Measurements from ENCODE around the gene FERMT2. TPM values are rescaled to one million over a fixed set of nuclear protein-coding genes. Genes with fewer than 3 reads are reported as not detected.

Gene FERMT2
- total and polyA plus RNA-seq, 2 donors (not counting 1 experiment from before 2014, with no cell fraction given) = 0.05 TPM; not detected in 1

- ATAC-seq (ENCODE audit: low read depth) (no peak), DNase-seq (no peak)
- intact Hi-C loops (cut with micrococcal nuclease) = no loop called here
- Histone ChIP-seq H3K4me1 (ENCODE audit: control insufficient read depth in 2 of 2, insufficient read depth in 2 of 2, low read length in 2 of 2) (no peaks in the 10 kb centered on the region), H3K27ac (ENCODE audit: low read length in 2 of 2) (no peak overlapping the region), H3K4me2 (replicated peaks; ENCODE audit: low read depth, low read length, poor library complexity, severe bottlenecking) (no peak overlapping the region), H3K36me3 (replicated peaks in 1 of 2; ENCODE audit: control extremely low read depth in 1 of 2, control insufficient read depth in 1 of 2, extremely low read depth in 1 of 2, insufficient read depth in 2 of 2, low read length in 1 of 2) (no peaks in the 10 kb centered on the region), H3K9ac (ENCODE audit: low read length) (no peak overlapping the region), H4K20me1 (ENCODE audit: control insufficient read depth, insufficient read depth, low read length, poor library complexity, severe bottlenecking) (no peaks in the 10 kb centered on the region), H3K4me3 (ENCODE audit: control extremely low read depth in 1 of 5, extremely low read depth in 1 of 5, insufficient read depth in 1 of 5, low read depth in 2 of 5, low read length in 4 of 5) (no peak overlapping the region), H3K79me2 (ENCODE audit: control insufficient read depth, insufficient read depth, low read length) (no peaks in the 10 kb centered on the region), H3K27me3 (replicated peaks in 1 of 4; ENCODE audit: control extremely low read depth in 1 of 4, control insufficient read depth in 3 of 4, insufficient read depth in 4 of 4, low read length in 3 of 4) (no peaks in the 10 kb centered on the region), H2AFZ (ENCODE audit: insufficient read depth, low read depth, low read length, poor library complexity, severe bottlenecking) (no peak overlapping the region), H3K9me3 (ENCODE audit: control extremely low read depth in 1 of 3, control insufficient read depth in 2 of 3, insufficient read depth in 1 of 3, low read length in 2 of 3) (no peaks in the 10 kb centered on the region)
- ChIA-PET CTCF (no interaction called here), POLR2A (no interaction called here)
- H3K9me3 Mint-ChIP-seq (ENCODE audit: insufficient read depth) = no peaks in the 10 kb centered on the region
- H3K27me3 Mint-ChIP-seq = peaks cover 3% of the 10 kb centered on the region
- 89% methylated on average over 3 of the region's 5 CpGs for WGBS (ENCODE audit: insufficient coverage)
- H3K4me3 Mint-ChIP-seq = no peak overlapping the region
- no peak for TF ChIP-seq CTCF (IDR thresholded peaks at IDR 0.05)
- TF ChIP-seq EZH2 (IDR thresholded peaks at IDR 0.05; ENCODE audit: borderline replicate concordance, insufficient read depth, low read depth, low read length, poor library complexity, severe bottlenecking) = no peak
- no peak overlapping the region for H3K27ac Mint-ChIP-seq
- no peaks in the 10 kb centered on the region for H3K4me1 Mint-ChIP-seq
These were observed 67.2 kb downstream of the FERMT2 start for GRCh38 chr14:52883658-52884057.

GRCh38 chr14:52882824-52883223, 68.0 kb downstream of the FERMT2 start:
- 89% methylated on average over 5 of the region's 6 CpGs for WGBS (ENCODE audit: insufficient coverage)
- no peaks in the 10 kb centered on the region for H3K9me3 ChIP-seq (ENCODE audit: control extremely low read depth in 1 of 3, control insufficient read depth in 2 of 3, insufficient read depth in 1 of 3, low read length in 2 of 3)
- no peak for TF ChIP-seq EZH2 (IDR thresholded peaks at IDR 0.05; ENCODE audit: borderline replicate concordance, insufficient read depth, low read depth, low read length, poor library complexity, severe bottlenecking)
- TF ChIP-seq CTCF (IDR thresholded peaks at IDR 0.05) = no peak
- H3K9ac ChIP-seq (ENCODE audit: low read length) = no peak overlapping the region
- no peak overlapping the region for H3K4me2 ChIP-seq (replicated peaks; ENCODE audit: low read depth, low read length, poor library complexity, severe bottlenecking)
- no peak overlapping the region for H2AFZ ChIP-seq (ENCODE audit: insufficient read depth, low read depth, low read length, poor library complexity, severe bottlenecking)
- Mint-ChIP-seq H3K27me3 (peaks cover 3% of the 10 kb centered on the region), H3K4me1 (no peaks in the 10 kb centered on the region), H3K9me3 (ENCODE audit: insufficient read depth) (no peaks in the 10 kb centered on the region), H3K4me3 (no peak overlapping the region), H3K27ac (no peak overlapping the region)
- no peaks in the 10 kb centered on the region for H3K36me3 ChIP-seq (replicated peaks in 1 of 2; ENCODE audit: control extremely low read depth in 1 of 2, control insufficient read depth in 1 of 2, extremely low read depth in 1 of 2, insufficient read depth in 2 of 2, low read length in 1 of 2)
- no peak overlapping the region for H3K27ac ChIP-seq (ENCODE audit: low read length in 2 of 2)
- no peaks in the 10 kb centered on the region for H3K4me1 ChIP-seq (ENCODE audit: control insufficient read depth in 2 of 2, insufficient read depth in 2 of 2, low read length in 2 of 2)
- no peaks in the 10 kb centered on the region for H3K79me2 ChIP-seq (ENCODE audit: control insufficient read depth, insufficient read depth, low read length)
- ChIA-PET CTCF (no interaction called here), POLR2A (no interaction called here)
- ATAC-seq (ENCODE audit: low read depth) = no peak
- no peaks in the 10 kb centered on the region for H4K20me1 ChIP-seq (ENCODE audit: control insufficient read depth, insufficient read depth, low read length, poor library complexity, severe bottlenecking)
- no peak for DNase-seq
- intact Hi-C loops (cut with micrococcal nuclease) = no loop called here
- no peaks in the 10 kb centered on the region for H3K27me3 ChIP-seq (replicated peaks in 1 of 4; ENCODE audit: control extremely low read depth in 1 of 4, control insufficient read depth in 3 of 4, insufficient read depth in 4 of 4, low read length in 3 of 4)
- no peak overlapping the region for H3K4me3 ChIP-seq (ENCODE audit: control extremely low read depth in 1 of 5, extremely low read depth in 1 of 5, insufficient read depth in 1 of 5, low read depth in 2 of 5, low read length in 4 of 5)

Measured in B cell (primary cell).